NB4 (cell line): ENCODE data around the gene TXNIP.

Experiments
- DNase-seq: peaks from one replicate; pipeline ENCODE4 v3.0.0; 2010; ENCODE audit warnings: low read depth
- H3K4me3 ChIP-seq: one replicate; pipeline ENCODE4 v1.5.1; 2011; ENCODE audit warnings: mild to moderate bottlenecking, low read depth, low read length, moderate library complexity
- CTCF ChIP-seq: IDR thresholded peaks from one replicate; pipeline ENCODE4 v1.5.1; 2012; ENCODE audit warnings: low read depth, low read length
- MAX ChIP-seq: IDR thresholded peaks from 2 replicates; pipeline ENCODE4 v1.6.1; 2011; ENCODE audit warnings: low read depth, low read length
- MYC ChIP-seq: IDR thresholded peaks from 2 replicates; pipeline ENCODE4 v1.6.1; 2011; ENCODE audit warnings: low read depth, low read length
- POLR2A ChIP-seq: IDR thresholded peaks from 2 replicates; pipeline ENCODE4 v1.6.1; 2011; ENCODE audit warnings: mild to moderate bottlenecking; ENCODE audit not compliant: insufficient read length; ENCODE audit errors: extremely low read depth

The TXNIP gene

GRCh38 chr1:145983960-145984830 lies 12.2 kb downstream of the TXNIP start:
- DNase-seq, result no peak
- H3K4me3 ChIP-seq, result no peak overlapping the region
- TF ChIP-seq CTCF, result no peak

- TF ChIP-seq MAX, result no peak
- TF ChIP-seq POLR2A, result no peak
- TF ChIP-seq MYC, result no peak
- no peak for TF ChIP-seq CTCF
- no peak for DNase-seq
- H3K4me3 ChIP-seq, result no peak overlapping the region
Measured at GRCh38 chr1:145983206-145983675, 13.1 kb downstream of the TXNIP start.

GRCh38 chr1:145982010-145982723 lies 14.2 kb downstream of the TXNIP start:
- no peak for DNase-seq
- H3K4me3 ChIP-seq, result no peak overlapping the region
- TF ChIP-seq POLR2A (no peak), CTCF (no peak), MYC (no peak), MAX (no peak)

- no peak for TF ChIP-seq MAX
- TF ChIP-seq POLR2A, result no peak
- no peak for TF ChIP-seq MYC
- no peak for TF ChIP-seq CTCF
- no peak overlapping the region for H3K4me3 ChIP-seq
- DNase-seq, result no peak
Measured at GRCh38 chr1:145980457-145980994, 15.9 kb downstream of the TXNIP start.

- peak overlapping the region; percentile 16 for H3K4me3 ChIP-seq
- DNase-seq, result peak; percentile 83
- no peak for TF ChIP-seq MAX
- 0 out of 2 replicates have a peak, but pooled peaks have one; percentile 12 for TF ChIP-seq MYC
- no peak for TF ChIP-seq CTCF
Measured at GRCh38 chr1:145979746-145980456, 16.5 kb downstream of the TXNIP start.
